Stimulated activated CD4-positive, alpha-beta T cell treated with anti-CD3 and anti-CD28 coated beads, Interleukin-12 subunit alpha, Interleukin-12 subunit beta, amount 100 ng/mL, for 4 hours (primary cell): ENCODE measurements around the gene PROS1.
"Not testable (repeated sequence)": the region's sequence is repeated elsewhere in the genome, so short reads cannot be mapped to it uniquely, and the experiment has no call there.

Experiments used
- DNase-seq: peaks from one replicate; pipeline ENCODE4 v3.0.0-alpha.2; 2020

Gene PROS1

DNA sequence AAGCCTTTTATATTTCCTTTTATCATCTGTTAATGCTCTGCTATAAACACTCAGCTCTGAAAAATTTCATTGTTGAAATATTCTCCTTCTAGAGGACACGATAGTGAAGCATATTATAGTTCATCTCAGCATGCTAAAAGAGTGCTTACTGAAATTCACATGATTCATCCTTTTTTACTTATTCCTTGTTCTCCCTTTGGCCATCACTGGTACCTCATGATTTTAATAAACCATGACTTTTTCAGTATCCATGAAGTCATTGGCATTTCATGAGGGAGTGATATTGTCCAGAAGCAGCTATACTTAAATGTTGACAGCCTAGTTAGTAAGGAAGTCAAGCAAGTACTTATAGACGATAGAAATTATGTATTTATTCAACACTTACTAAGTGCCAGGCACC is 112.7 kb downstream of the PROS1 start:
- no peak for DNase-seq

DNA sequence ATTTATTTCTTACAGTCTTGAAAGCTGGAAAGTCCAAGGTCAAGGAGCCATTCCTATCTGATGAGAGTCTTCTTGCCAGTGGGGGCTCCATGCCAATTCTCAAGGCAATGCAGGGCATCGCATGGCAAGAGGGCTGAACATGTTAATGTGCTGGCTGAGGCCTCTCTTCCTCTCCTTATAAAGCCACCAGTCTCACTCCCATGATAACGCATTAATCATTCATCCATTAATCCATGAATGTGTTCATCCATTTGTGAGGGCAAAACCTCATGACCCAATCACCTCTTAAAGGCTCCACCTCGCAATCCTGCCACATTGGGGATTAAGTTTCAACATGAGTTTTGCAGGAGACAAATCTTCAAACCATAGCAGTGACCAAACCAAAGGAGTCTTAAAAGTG is 118.3 kb downstream of the PROS1 start:
- no peak for DNase-seq

DNA sequence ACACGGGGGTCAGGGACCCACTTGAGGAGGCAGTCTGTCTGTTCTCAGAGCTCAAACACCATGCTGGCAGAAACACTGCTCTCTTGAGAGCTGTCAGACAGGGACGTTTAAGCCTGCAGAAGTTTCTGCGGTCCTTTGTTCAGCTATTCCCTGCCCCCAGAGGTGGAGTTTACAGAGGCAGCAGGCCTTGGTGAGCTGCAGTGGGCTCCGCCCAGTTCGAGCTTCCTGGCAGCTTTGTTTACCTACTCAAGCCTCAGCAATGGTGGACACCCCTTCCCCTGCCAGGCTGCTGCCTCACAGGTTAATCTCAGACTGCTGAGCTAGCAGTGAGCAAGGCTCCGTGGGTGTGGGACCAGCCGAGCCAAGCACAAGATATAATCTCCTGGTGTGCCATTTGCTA is 121.5 kb downstream of the PROS1 start:
- DNase-seq = not testable (repeated sequence)

DNA sequence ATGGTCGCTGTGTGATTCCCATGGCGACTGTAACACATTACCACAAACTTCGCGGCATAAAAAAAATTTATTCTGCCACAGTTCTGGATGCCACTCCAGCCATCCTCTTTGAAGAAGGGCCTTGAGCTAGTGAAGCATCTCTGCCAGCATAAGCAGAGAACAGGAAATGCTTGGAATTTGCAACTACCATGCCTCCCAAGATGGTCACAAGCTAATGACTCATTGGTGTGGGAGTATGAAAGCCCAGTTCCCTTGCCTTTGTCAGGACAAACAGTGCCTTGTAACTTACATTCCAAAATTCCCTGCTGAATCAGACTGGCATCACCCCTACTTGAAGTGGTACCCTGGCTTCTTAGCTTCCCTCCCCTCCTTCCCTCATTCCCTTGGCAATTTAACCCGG is 129.7 kb downstream of the PROS1 start:
- no peak for DNase-seq

DNA sequence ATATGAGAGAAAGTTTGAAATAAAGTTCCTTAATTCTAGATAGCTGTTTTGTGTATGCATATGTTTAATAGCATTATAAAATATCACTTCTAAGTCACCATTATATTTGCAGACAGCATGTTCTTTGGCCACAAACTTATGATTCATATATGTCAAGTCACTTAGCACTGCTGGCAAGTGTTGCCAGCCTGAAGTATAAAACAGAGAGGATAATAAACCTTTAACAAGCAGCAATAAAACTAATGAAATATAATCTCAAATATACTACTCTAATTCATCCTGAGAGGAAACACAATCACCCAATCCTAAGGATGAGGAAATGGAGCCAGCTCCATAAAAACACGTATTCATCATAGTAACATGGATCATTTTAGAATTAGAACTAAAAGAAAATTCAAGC is 134.5 kb downstream of the PROS1 start:
- DNase-seq = not testable (repeated sequence)
